ENCODE measurements around the gene LRRC19.
A peak's percentile ranks its signal among the peaks of the same experiment; 100 is the strongest.

The LRRC19 gene

GRCh38 chr9:27005491-27005890 is at the start of gene LRRC19:
LRRC19 (minus strand) TSS chr9:27005672; CDS start chr9:26999694, 5,978 bp downstream.
- DNase-seq (ENCODE audit: low read depth in 2 of 2), result no peak

GRCh38 chr9:27054841-27055240 is 49.4 kb upstream of the LRRC19 start:
- no peak for DNase-seq (ENCODE audit: low read depth in 2 of 2)

DNA sequence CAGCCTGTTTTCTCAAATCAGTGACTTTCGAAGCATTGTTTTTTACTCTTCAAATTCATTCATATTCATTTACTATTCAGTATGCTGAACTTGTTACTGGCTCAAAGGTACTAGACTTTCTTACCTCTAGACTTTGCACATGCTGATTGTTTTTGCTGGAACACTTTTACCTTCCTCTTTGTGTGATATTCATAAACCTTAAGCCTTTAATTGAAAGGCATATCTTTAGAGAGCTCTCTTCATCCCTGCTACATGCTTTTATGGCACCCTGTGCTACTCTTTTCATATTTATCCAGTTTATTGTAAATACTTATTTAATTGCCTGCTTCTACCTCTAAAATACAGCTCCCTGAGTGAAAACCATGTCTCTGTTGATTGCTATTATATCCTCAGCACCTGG is 48.7 kb upstream of the LRRC19 start:
- DNase-seq (ENCODE audit: low read depth in 2 of 2), result no peak

GRCh38 chr9:27053369-27054022 is 48.0 kb upstream of the LRRC19 start:
- no peak for DNase-seq (ENCODE audit: low read depth in 2 of 2)

- no peak for DNase-seq (ENCODE audit: low read depth in 2 of 2)
These were observed 41.7 kb upstream of the LRRC19 start for GRCh38 chr9:27047136-27047535.

DNA sequence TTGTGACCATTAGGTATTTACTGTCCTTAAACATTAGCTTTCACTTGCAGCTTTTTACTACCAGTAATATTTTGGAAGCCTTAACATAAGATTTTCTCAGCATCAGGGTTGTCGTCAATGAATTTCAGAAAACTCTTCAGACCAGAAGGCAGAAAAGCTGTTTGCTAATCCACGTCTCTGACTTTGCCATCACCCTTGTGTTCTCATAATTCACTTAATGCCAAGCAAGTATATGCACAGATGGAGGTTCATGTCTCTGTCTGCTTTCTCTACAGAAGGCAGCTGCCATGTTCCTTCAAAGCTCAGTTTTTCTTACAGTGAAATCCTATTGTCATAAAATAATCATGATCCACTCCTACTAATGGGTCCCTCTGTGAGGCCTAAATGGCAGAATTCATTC is 37.7 kb upstream of the LRRC19 start:
- DNase-seq (ENCODE audit: low read depth in 2 of 2), result no peak

- no peak for DNase-seq (ENCODE audit: low read depth in 2 of 2)
These were observed 37.0 kb upstream of the LRRC19 start for GRCh38 chr9:27042476-27042875.

GRCh38 chr9:27041746-27042145 is 36.3 kb upstream of the LRRC19 start:
- DNase-seq (ENCODE audit: low read depth in 2 of 2), result no peak

GRCh38 chr9:27037499-27037898 is 32.0 kb upstream of the LRRC19 start:
- no peak for DNase-seq (ENCODE audit: low read depth in 2 of 2)

GRCh38 chr9:27033815-27034403 is 28.4 kb upstream of the LRRC19 start:
- peak; percentile 9 to 41 for DNase-seq (ENCODE audit: low read depth in 2 of 2)

DNA sequence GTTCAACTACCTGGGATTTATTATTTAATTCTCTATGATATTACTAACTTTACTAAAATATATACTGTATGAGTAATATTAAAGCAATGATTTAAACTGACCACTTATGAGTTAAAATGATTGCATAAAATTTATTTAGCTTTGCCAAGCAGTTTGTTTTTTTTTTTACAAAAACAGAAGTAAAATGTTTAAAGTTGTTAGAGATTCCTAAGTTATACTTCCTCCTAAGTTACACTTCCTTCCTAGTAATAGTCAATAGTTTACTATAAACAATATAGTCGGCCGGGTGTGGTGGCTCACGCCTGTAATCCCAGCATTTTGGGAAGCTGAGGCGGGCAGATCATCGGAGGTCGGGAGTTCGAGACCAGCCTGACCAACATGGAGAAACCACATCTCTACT is 23.7 kb upstream of the LRRC19 start:
- DNase-seq (ENCODE audit: low read depth in 2 of 2), result no peak

DNA sequence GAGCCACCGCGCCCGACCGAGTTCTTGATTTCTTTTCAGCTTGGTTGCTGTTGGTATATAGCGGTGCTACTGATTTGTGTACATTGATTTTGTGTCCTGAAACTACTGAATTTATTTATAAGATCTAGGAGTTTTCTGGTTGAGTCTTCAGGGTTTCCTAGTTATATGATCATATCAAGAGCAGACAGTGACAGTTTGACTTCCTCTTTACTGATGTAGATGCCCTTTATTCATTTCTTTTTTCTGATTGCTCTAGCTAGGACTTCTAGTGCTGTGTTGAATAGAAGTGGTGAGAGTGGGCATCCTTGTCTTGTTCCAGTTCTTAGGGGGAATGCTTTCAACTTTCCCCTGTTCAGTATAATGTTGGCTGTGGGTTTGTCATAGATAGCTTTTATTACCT is 17.4 kb upstream of the LRRC19 start:
- DNase-seq (ENCODE audit: low read depth in 2 of 2), result no peak

- DNase-seq (ENCODE audit: low read depth in 2 of 2), result no peak
These were observed 14.1 kb upstream of the LRRC19 start for GRCh38 chr9:27019589-27019988.

- DNase-seq (ENCODE audit: low read depth in 2 of 2), result no peak
These were observed 1.9 kb downstream of the LRRC19 start for GRCh38 chr9:27003426-27004077.

GRCh38 chr9:26995810-26996209 is 9.7 kb downstream of the LRRC19 start:
- no peak for DNase-seq (ENCODE audit: low read depth in 2 of 2)

- no peak for DNase-seq (ENCODE audit: low read depth in 2 of 2)
These were observed 22.1 kb downstream of the LRRC19 start for GRCh38 chr9:26983340-26983739.

GRCh38 chr9:26975728-26976707 is 29.5 kb downstream of the LRRC19 start:
- no peak for DNase-seq (ENCODE audit: low read depth in 2 of 2)

GRCh38 chr9:26974927-26975326 is 30.5 kb downstream of the LRRC19 start:
- no peak for DNase-seq (ENCODE audit: low read depth in 2 of 2)

- no peak for DNase-seq (ENCODE audit: low read depth in 2 of 2)
These were observed 31.5 kb downstream of the LRRC19 start for GRCh38 chr9:26973989-26974388.

DNA sequence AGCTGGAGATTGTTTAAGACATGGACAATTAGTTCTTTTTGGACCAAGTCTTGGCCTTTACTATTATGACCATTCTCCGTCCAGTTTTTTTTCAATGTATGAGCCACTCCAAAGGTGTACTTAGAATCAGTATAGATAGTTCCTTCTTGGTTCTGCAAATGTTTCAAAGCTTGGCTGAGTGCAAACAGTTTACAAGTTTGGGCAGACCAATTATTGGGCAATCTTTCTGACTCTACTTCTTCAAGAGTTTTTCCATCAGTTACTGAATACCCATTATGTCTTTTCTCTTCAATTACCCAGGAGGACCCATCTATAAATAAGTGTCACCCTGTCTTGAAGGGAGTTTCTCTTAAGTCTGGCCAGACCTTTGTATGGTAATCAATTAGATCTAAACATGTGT is 33.8 kb downstream of the LRRC19 start:
- no peak for DNase-seq (ENCODE audit: low read depth in 2 of 2)

DNA sequence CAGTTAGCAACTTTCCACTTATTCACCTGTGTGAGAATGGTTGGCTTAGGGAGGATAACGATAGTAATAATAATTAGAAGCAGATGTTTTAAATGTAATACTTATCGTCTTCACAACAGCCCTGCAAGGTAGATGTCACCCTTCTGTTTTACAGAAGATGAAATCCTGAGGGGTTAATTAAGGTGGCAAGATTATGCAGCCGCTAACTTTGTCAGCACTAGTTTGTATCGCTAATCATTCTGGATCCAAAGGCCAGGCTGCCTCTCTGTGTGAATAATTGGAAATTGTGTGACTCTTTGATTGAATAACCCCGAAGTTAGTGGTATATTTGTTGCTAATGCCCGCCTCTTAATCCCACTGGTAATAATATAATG is 48.6 kb downstream of the LRRC19 start:
- DNase-seq (ENCODE audit: low read depth in 2 of 2), result no peak
